Neuronal stem cell (in vitro differentiated cells): ENCODE data around the gene DCLRE1B. TPM values are rescaled to one million over a fixed set of nuclear protein-coding genes. Genes with fewer than 3 reads are reported as not detected.

Experiments used
- DNase-seq: peaks from one replicate; pipeline ENCODE4 v3.0.0-alpha.2; 2013; ENCODE audit warnings: low spot score
- H2AFZ ChIP-seq: one replicate; pipeline ENCODE4 v1.6.1; 2013; ENCODE audit warnings: mild to moderate bottlenecking, low read length, inconsistent platforms
- H2AK5ac ChIP-seq: 2 replicates; pipeline ENCODE4 v1.6.1; 2013; ENCODE audit warnings: low read depth, mild to moderate bottlenecking, inconsistent platforms, low read length, moderate library complexity, mixed read lengths
- H2BK120ac ChIP-seq: 2 replicates; pipeline ENCODE4 v1.6.1; 2013; ENCODE audit warnings: low read depth, mild to moderate bottlenecking, inconsistent platforms, low read length, moderate library complexity, mixed read lengths
- H2BK12ac ChIP-seq: one replicate; pipeline ENCODE4 v1.6.1; 2013; ENCODE audit warnings: low read length, inconsistent platforms
- H2BK15ac ChIP-seq: 2 replicates; pipeline ENCODE4 v1.6.1; 2013; ENCODE audit warnings: mild to moderate bottlenecking, low read length, inconsistent platforms, mixed read lengths
- H2BK5ac ChIP-seq: one replicate; pipeline ENCODE4 v1.6.1; 2013; ENCODE audit warnings: inconsistent platforms, mild to moderate bottlenecking, low read length, moderate library complexity
- H3K14ac ChIP-seq: one replicate; pipeline ENCODE4 v1.6.1; 2013; ENCODE audit warnings: low read length, inconsistent platforms
- H3K18ac ChIP-seq: 2 replicates; pipeline ENCODE4 v1.6.1; 2013; ENCODE audit warnings: low read length, inconsistent platforms
- H3K23ac ChIP-seq: 2 replicates; pipeline ENCODE4 v1.6.1; 2013; ENCODE audit warnings: low read depth, mild to moderate bottlenecking, mixed read lengths, low read length, inconsistent platforms; ENCODE audit not compliant: poor library complexity
- H3K27ac ChIP-seq: replicated peaks from 3 replicates; pipeline ENCODE4 v1.5.1; 2013; ENCODE audit warnings: low read length, inconsistent platforms
- H3K27me3 ChIP-seq, 3 experiments: 2 replicates each; pipeline ENCODE4 v1.6.1; 2013; ENCODE audit warnings: low read length in 3 of 3, mild to moderate bottlenecking in 2 of 3, inconsistent platforms in 1 of 3, low read depth in 1 of 3, mixed read lengths in 1 of 3, moderate library complexity in 1 of 3; ENCODE audit not compliant: control insufficient read depth in 3 of 3, insufficient read depth in 3 of 3
- H3K36me3 ChIP-seq, 2 donors: replicated peaks in 1 of 2; 2 replicates each; pipeline ENCODE4 v1.6.1; 2013; ENCODE audit warnings: low read length in 2 of 2; ENCODE audit not compliant: control insufficient read depth in 2 of 2, insufficient read depth in 2 of 2
- H3K4ac ChIP-seq: 2 replicates; pipeline ENCODE4 v1.6.1; 2013; ENCODE audit warnings: inconsistent platforms, mild to moderate bottlenecking, low read length, moderate library complexity
- H3K4me1 ChIP-seq, 2 donors: 1 replicate in 1 of 2; 2 replicates in 1 of 2; pipeline ENCODE4 v1.6.1; 2013; ENCODE audit warnings: low read length in 2 of 2, low read depth in 1 of 2; ENCODE audit not compliant: control insufficient read depth in 2 of 2, insufficient read depth in 1 of 2
- H3K4me2 ChIP-seq: one replicate; pipeline ENCODE4 v1.6.1; 2013; ENCODE audit warnings: mild to moderate bottlenecking, low read length, inconsistent platforms; ENCODE audit not compliant: insufficient read depth, poor library complexity, severe bottlenecking
- H3K4me3 ChIP-seq, 2 donors: 2 replicates each; pipeline ENCODE4 v1.5.1; 2013; ENCODE audit warnings: low read length in 2 of 2, mild to moderate bottlenecking in 2 of 2, inconsistent platforms in 1 of 2, moderate library complexity in 1 of 2
- H3K79me1 ChIP-seq: one replicate; pipeline ENCODE4 v1.6.1; 2013; ENCODE audit warnings: low read depth, mild to moderate bottlenecking, inconsistent platforms, low read length, moderate library complexity
- H3K9ac ChIP-seq: one replicate; pipeline ENCODE4 v1.6.1; 2013; ENCODE audit warnings: mild to moderate bottlenecking, low read depth, low read length, inconsistent platforms; ENCODE audit not compliant: poor library complexity
- H3K9me3 ChIP-seq, 2 donors: replicated peaks in 1 of 2; 2 replicates each; pipeline versions ENCODE3 to v1.6.1; 2013; ENCODE audit warnings: low read length in 2 of 2, mild to moderate bottlenecking in 2 of 2, inconsistent platforms in 1 of 2, low read depth in 1 of 2, mixed read lengths in 1 of 2, moderate library complexity in 1 of 2; ENCODE audit not compliant: control insufficient read depth in 2 of 2, insufficient read depth in 1 of 2
- H4K8ac ChIP-seq: one replicate; pipeline ENCODE4 v1.6.1; 2013; ENCODE audit warnings: low read depth, mild to moderate bottlenecking, inconsistent platforms, low read length, moderate library complexity
- H4K91ac ChIP-seq: one replicate; pipeline ENCODE4 v1.6.1; 2013; ENCODE audit warnings: low read length, low read depth, mild to moderate bottlenecking, inconsistent platforms; ENCODE audit not compliant: poor library complexity
- WGBS, 2 donors: extraction: QIAGEN DNeasy Blood & Tissue Kit; methylation state at CpG; one replicate each; pipeline ENCODE4 v1.1.7; 2013; ENCODE audit warnings: missing lambda C conversion rate in 2 of 2, mixed read lengths in 1 of 2; ENCODE audit not compliant: insufficient read length in 2 of 2, insufficient replicate concordance in 1 of 2; ENCODE audit errors: extremely low coverage in 2 of 2; 5-methylcytosine and 5-hydroxymethylcytosine counted together
- polyA plus RNA-seq, 2 experiments: library from polyadenylated mRNA; stranded (reverse); fragments of 200-250 nt; gene quantifications; one replicate each; pipeline ENCODE4 v1.2.3, GENCODE V29; 2013

DCLRE1B gene
- polyA plus RNA-seq (2013, experiment 1 of 2): 8.9 TPM
- 9.1 TPM for polyA plus RNA-seq (2013, experiment 2 of 2)

DNA sequence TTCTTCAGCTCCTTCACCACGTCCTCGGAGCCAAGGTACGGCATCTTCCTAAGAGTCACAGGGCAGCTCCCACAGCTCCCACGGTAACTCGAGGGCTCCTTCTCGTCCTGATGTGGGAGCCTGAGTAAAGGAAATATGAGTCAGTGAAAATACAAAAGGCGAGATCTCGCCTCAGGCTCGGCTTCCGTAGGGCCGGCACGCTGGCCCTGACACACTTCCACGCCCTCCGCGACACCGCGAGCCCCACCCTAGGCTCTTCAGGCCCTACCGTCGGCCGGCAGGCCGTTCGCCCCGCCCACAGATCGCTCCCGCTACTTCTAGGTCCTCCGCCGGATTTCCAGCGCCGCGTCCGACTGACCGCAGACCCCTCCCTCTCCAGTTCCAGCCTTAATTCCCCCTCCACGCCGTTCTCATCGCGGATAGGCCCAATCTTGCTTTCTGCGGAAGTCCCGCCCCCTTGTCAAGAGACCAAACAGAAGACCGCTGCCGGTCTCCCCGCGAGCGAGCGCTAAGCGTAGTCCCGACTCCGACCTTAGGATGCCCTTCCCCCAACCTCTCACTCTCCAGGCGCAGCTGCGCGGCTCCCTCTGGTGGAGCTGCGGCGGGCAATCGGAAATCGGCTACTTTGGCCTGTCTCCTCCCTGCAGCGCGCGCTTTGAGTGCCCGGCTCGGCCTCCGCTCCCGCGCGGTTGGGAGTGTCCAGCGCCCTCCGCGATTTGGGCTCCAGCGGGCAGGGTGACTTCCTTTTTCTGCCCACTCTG, at the start of gene DCLRE1B, which contains the start of gene AP4B1:
Gene DCLRE1B, plus strand, starts transcription at position 653 of the 761 bp plus-strand sequence. CDS start 261 bp downstream, outside the sequence.
Gene AP4B1, minus strand, starts transcription at position 126 of the 761 bp plus-strand sequence. Its CDS starts 82 bp downstream, at position 44.
- H3K18ac ChIP-seq: peak within 1 kb of the TSS; percentile 93
- no peak within 1 kb of the TSS for H2BK5ac ChIP-seq
- peak within 1 kb of the TSS; percentile 94 for H2AFZ ChIP-seq
- peak within 1 kb of the TSS; percentile 95 for H3K27ac ChIP-seq
- peak within 1 kb of the TSS; percentile 89 for H3K4me2 ChIP-seq
- H2BK12ac ChIP-seq: no peak within 1 kb of the TSS
- no peak within 1 kb of the TSS for H4K91ac ChIP-seq
- H3K79me1 ChIP-seq: peaks cover 4% of the 10 kb centered on the region
- no peaks in the 10 kb centered on the region for H3K9me3 ChIP-seq
- H3K27me3 ChIP-seq: no peaks in the 10 kb centered on the region
- no CpG with 5 or more reads among the region's 67 CpGs for WGBS, 2 donors
- H4K8ac ChIP-seq: no peak within 1 kb of the TSS
- H2AK5ac ChIP-seq: peak within 1 kb of the TSS; percentile 32
- H2BK120ac ChIP-seq: no peak within 1 kb of the TSS
- H3K36me3 ChIP-seq: peaks cover 11 to 55% of the 10 kb centered on the region in 2 donors
- H3K4ac ChIP-seq: no peak within 1 kb of the TSS
- H3K23ac ChIP-seq: peak within 1 kb of the TSS; percentile 50
- peak within 1 kb of the TSS; percentile 52 for H2BK15ac ChIP-seq
- peak within 1 kb of the TSS; percentile 73 for H3K14ac ChIP-seq
- peak; percentile 99 for DNase-seq
- peaks cover 2 to 6% of the 10 kb centered on the region in 2 donors for H3K4me1 ChIP-seq
- H3K4me3 ChIP-seq: peak within 1 kb of the TSS; percentile 72 to 99
- H3K9ac ChIP-seq: peak within 1 kb of the TSS; percentile 86

DNA sequence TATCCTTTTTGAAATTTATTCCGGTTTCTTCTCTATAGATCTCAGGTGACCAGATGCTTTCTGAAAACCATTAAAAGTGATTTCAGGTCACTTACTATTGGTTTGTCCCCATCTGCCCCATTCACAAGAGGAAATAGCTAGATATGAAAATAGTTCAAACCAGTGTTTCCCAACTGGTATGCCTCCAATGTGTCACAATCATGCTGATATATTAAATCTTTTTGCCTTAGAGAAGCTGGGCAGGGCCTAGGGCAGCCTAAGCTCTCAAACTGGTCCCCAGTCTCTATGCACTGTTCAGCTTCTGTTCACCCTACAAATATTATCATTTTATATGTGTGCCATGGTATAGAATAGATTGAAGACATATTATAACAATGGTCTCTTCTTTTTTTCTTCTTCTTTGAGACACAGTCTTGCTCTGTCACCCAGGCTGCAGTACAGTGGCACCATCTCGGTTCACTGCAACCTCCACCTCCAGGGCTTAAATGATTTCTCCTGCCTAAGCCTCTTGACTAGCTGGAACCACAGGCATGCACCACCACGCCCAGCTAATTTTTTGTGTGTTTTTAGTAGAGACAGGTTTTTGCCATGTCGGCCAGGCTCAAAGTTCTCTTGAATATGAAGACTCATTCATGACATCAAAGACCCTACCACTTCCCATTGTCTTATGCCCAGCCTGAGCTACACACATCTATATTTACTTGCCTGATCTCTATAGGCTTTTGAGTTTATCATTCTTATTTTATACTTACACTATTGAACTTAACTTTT, 49.3 kb upstream of the DCLRE1B start:
- WGBS, 2 donors: no CpG with 5 or more reads among the region's 4 CpGs

DNA sequence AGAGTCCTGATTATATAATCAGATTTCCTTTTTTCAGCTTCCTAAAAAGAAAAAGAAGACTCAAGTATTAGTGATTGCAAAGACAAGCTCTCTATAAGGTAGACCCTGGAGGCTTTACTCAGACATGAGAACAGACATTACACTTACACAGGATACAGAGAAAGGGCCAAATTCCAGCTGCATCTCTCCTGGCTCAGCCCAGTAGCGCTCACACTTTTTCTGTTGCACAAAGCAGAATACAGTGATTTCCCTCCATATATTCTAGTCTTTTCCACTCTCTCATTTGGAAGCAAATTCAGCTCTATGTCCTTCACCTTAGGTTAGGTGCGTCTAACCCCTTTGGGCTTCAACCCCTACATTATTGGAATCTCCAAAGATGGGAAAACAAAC, 48.7 kb upstream of the DCLRE1B start:
- no peak for DNase-seq
- Histone ChIP-seq H2BK120ac (no peak overlapping the region), H3K23ac (no peak overlapping the region), H3K18ac (no peak overlapping the region), H3K9me3 (no peaks in the 10 kb centered on the region), H3K4me3 (no peak overlapping the region), H3K14ac (no peak overlapping the region), H2BK12ac (no peak overlapping the region), H3K9ac (no peak overlapping the region), H4K8ac (no peak overlapping the region), H3K79me1 (no peaks in the 10 kb centered on the region), H3K36me3 (no peaks in the 10 kb centered on the region), H3K27me3 (no peaks in the 10 kb centered on the region), H4K91ac (no peak overlapping the region), H2BK15ac (no peak overlapping the region), H2AFZ (no peak overlapping the region), H2AK5ac (no peak overlapping the region), H3K4me2 (no peak overlapping the region), H3K4me1 (no peaks in the 10 kb centered on the region), H3K27ac (no peak overlapping the region), H3K4ac (no peak overlapping the region), H2BK5ac (no peak overlapping the region)
- no CpG with 5 or more reads among the region's 2 CpGs for WGBS, 2 donors

More for the DNA sequence above, 49.3 kb upstream of the DCLRE1B start:
- Histone ChIP-seq H2AFZ (no peak overlapping the region), H3K4ac (no peak overlapping the region), H3K18ac (no peak overlapping the region), H2BK5ac (no peak overlapping the region), H3K9ac (no peak overlapping the region), H3K23ac (no peak overlapping the region), H3K36me3 (no peaks in the 10 kb centered on the region), H3K4me1 (no peaks in the 10 kb centered on the region), H3K79me1 (no peaks in the 10 kb centered on the region), H3K9me3 (no peaks in the 10 kb centered on the region), H2BK12ac (no peak overlapping the region), H2BK120ac (no peak overlapping the region), H2BK15ac (no peak overlapping the region), H3K27ac (no peak overlapping the region), H3K27me3 (no peaks in the 10 kb centered on the region), H3K4me2 (no peak overlapping the region), H3K14ac (no peak overlapping the region), H2AK5ac (no peak overlapping the region), H4K8ac (no peak overlapping the region), H4K91ac (no peak overlapping the region), H3K4me3 (no peak overlapping the region)
- no peak for DNase-seq

GRCh38 chr1:113857776-113858175, 47.4 kb upstream of the DCLRE1B start:
- H3K14ac ChIP-seq: no peak overlapping the region
- no peak overlapping the region for H3K4ac ChIP-seq
- H3K4me1 ChIP-seq: no peaks in the 10 kb centered on the region
- no peaks in the 10 kb centered on the region for H3K36me3 ChIP-seq
- no peak overlapping the region for H3K23ac ChIP-seq
- H3K18ac ChIP-seq: no peak overlapping the region
- no peaks in the 10 kb centered on the region for H3K27me3 ChIP-seq
- DNase-seq: no peak
- no peak overlapping the region for H4K8ac ChIP-seq
- no peak overlapping the region for H2AFZ ChIP-seq
- H2BK12ac ChIP-seq: no peak overlapping the region
- WGBS, 2 donors: no CpG with 5 or more reads among the region's 3 CpGs
- H2AK5ac ChIP-seq: no peak overlapping the region
- H3K4me3 ChIP-seq: no peak overlapping the region
- H4K91ac ChIP-seq: no peak overlapping the region
- no peak overlapping the region for H3K9ac ChIP-seq
- no peak overlapping the region for H2BK120ac ChIP-seq
- no peak overlapping the region for H3K4me2 ChIP-seq
- H3K79me1 ChIP-seq: no peaks in the 10 kb centered on the region
- no peak overlapping the region for H3K27ac ChIP-seq
- no peaks in the 10 kb centered on the region for H3K9me3 ChIP-seq
- H2BK5ac ChIP-seq: no peak overlapping the region
- H2BK15ac ChIP-seq: no peak overlapping the region
